SIG-M5 treated with dmso at 0.1 percent for 504 hours (cell line): ENCODE results near the gene WASHC1.
"Not testable (repeated sequence)": the region's sequence is repeated elsewhere in the genome, so short reads cannot be mapped to it uniquely, and the experiment has no call there.

ENCODE experiments used
- DNase-seq: peaks from one replicate; lab custom pipeline; 2025; ENCODE audit not compliant: unreplicated experiment; lab: John Stamatoyannopoulos, UW

Gene WASHC1

DNA sequence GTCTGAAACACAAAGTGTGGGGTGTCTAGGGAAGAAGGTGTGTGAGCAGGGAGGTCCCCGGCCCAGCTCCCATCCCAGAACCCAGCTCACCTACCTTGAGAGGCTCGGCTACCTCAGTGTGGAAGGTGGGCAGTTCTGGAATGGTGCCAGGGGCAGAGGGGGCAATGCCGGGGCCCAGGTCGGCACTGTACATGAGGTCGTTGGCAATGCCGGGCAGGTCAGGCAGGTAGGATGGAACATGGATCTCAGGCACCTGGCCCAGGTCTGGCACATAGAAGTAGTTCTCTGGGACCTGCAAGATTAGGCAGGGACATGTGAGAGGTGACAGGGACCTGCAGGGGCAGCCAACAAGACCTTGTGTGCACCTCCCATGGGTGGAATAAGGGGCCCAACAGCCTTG, 12.4 kb downstream of the WASHC1 start:
- DNase-seq: not testable (repeated sequence)

DNA sequence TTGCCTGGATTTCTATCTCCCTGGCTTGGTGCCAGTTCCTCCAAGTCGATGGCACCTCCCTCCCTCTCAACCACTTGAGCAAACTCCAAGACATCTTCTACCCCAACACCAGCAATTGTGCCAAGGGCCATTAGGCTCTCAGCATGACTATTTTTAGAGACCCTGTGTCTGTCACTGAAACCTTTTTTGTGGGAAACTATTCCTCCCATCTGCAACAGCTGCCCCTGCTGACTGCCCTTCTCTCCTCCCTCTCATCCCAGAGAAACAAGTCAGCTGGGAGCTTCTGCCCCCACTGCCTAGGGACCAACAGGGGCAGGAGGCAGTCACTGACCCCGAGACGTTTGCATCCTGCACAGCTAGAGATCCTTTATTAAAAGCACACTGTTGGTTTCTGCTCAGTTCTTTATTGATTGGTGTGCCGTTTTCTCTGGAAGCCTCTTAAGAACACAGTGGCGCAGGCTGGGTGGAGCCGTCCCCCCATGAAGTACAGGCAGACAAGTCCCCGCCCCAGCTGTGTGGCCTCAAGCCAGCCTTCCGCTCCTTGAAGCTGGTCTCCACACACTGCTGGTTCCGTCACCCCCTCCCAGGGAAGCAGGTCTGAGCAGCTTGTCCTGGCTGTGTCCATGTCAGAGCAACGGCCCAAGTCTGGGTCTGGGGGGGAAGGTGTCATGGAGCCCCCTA, 15.0 kb downstream of the WASHC1 start:
- DNase-seq: not testable (repeated sequence)

DNA sequence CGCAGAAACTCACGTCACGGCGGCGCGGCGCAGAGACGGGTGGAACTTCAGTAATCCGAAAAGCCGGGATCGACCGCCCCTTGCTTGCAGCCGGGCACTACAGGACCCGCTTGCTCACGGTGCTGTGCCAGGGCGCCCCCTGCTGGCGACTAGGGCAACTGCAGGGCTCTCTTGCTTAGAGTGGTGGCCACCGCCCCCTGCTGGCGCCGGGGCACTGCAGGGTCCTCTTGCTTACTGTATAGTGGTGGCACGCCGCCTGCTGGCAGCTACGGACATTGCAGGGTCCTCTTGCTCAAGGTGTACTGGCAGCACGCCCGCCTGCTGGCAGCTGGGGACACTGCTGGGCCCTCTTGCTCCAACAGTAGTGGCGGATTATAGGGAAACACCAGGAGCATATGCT, 18.1 kb downstream of the WASHC1 start:
- not testable (repeated sequence) for DNase-seq

DNA sequence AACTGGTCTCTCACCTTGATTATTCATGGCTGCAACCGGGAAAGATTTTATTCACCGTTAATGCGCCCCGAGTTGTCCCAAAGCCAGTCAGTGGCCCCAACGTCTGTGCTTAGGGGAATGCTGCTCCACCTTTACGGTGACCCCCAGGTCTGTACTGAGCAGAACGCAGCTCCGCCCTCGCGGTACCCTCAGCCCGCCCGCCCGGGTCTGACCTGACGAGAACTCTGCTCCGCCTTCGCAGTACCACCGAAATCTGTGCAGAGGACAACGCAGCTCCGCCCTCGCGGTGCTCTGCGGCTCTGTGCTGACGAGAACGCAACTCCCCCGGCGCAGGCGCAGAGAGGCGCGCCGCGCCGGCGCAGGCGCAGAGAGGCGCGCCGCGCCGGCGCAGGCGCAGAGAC, 18.6 kb downstream of the WASHC1 start:
- DNase-seq: not testable (repeated sequence)

DNA sequence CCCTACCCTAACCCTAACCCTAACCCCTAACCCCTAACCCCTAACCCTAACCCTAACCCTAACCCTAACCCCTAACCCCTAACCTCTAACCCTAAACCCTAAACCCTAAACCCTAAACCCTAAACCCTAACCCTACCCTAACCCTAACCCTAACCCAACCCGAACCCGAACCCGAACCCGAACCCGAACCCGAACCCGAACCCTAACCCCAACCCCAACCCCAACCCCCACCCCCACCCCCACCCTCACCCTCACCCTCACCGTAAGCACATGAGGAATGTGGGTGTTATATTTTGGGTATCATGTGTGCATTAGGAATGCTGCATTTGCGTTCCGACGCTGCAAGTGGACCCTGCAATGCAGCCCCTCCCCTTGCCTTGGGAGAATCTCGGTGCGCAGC, 19.0 kb downstream of the WASHC1 start:
- not testable (repeated sequence) for DNase-seq
